HFFc6 (cell line): ENCODE results near the gene FHAD1. TPM values are rescaled to one million over a fixed set of nuclear protein-coding genes. Genes with fewer than 3 reads are reported as not detected.

Experiments used
- DNase-seq: peaks from one replicate; pipeline ENCODE4 v3.0.0-alpha.2; 2018
- H3K27ac Mint-ChIP-seq: 2 replicates; pipeline ENCODE4 v1.8.0; 2020; ENCODE audit warnings: mild to moderate bottlenecking, mixed read lengths
- H3K27me3 Mint-ChIP-seq: 2 replicates; pipeline ENCODE4 v1.8.0; 2021; ENCODE audit warnings: mild to moderate bottlenecking, moderate library complexity, mixed read lengths; ENCODE audit not compliant: insufficient read depth
- H3K36me3 Mint-ChIP-seq: 2 replicates; pipeline ENCODE4 v1.8.0; 2021; ENCODE audit warnings: low read depth, mixed read lengths
- H3K4me1 Mint-ChIP-seq: 2 replicates; pipeline ENCODE4 v1.8.0; 2020; ENCODE audit warnings: low read depth, mixed read lengths
- H3K4me3 Mint-ChIP-seq: 2 replicates; pipeline ENCODE4 v1.8.0; 2020; ENCODE audit warnings: mild to moderate bottlenecking, moderate library complexity, mixed read lengths
- H3K9me3 Mint-ChIP-seq: 2 replicates; pipeline ENCODE4 v1.8.0; 2020; ENCODE audit warnings: mild to moderate bottlenecking, mixed read lengths
- total RNA-seq, 6 experiments: library from RNA; stranded (reverse); fragmentation: NEBNext Ultra II Directional; extraction: Animal tissue kit (Norgen Biotek cat#: 25700); gene quantifications; 2 replicates in 1 of 6; 3 replicates in 5 of 6; pipeline ENCODE4 v1.2.3, GENCODE V29; 2021
- TF ChIP-seq, protein P1 (sequence below): fragments of 200-600 bp; sonication (generic); IDR thresholded peaks from 2 replicates; pipeline ENCODE4 v1.5.0; 2021; ENCODE audit warnings: antibody characterized with exemption, mild to moderate bottlenecking

FHAD1 gene
- total RNA-seq, 6 experiments from 2014 or later = 0.16 to 0.25 TPM; not detected in 4

DNA sequence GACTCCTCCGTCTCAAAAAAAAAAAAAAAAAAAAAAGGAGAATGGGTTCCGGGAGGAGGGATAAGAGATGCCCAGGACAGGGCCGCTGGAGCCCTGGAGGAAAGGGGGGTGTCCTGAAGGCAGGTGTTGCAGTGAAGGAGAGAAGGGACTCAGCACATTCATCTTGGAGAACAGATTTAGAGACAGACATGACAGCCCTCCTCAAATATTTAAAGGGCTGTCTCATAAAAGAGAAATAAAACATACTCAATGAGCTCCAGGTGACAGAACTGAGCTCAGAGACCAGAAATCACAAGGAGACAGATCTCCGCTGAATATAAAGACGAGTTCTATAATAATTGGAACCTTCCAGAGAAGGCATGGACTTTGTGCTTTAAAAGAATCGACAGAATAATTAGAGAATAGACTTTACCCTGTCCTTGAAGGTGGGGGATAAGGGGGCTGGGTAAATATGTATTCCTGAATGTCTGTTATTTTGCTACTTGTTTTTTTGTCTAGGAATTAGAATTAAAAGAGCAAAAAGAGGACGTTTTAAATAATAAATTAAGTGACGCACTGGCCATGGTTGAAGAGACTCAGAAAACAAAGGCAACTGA, 110.7 kb downstream of the FHAD1 start:
- H3K4me3 Mint-ChIP-seq = no peak overlapping the region
- TF ChIP-seq, protein P1, sequence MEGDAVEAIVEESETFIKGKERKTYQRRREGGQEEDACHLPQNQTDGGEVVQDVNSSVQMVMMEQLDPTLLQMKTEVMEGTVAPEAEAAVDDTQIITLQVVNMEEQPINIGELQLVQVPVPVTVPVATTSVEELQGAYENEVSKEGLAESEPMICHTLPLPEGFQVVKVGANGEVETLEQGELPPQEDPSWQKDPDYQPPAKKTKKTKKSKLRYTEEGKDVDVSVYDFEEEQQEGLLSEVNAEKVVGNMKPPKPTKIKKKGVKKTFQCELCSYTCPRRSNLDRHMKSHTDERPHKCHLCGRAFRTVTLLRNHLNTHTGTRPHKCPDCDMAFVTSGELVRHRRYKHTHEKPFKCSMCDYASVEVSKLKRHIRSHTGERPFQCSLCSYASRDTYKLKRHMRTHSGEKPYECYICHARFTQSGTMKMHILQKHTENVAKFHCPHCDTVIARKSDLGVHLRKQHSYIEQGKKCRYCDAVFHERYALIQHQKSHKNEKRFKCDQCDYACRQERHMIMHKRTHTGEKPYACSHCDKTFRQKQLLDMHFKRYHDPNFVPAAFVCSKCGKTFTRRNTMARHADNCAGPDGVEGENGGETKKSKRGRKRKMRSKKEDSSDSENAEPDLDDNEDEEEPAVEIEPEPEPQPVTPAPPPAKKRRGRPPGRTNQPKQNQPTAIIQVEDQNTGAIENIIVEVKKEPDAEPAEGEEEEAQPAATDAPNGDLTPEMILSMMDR = no peak
- 0 out of 2 replicates have a peak, but pooled peaks cover 1% of the 10 kb centered on the region for H3K36me3 Mint-ChIP-seq
- no peak overlapping the region for H3K27ac Mint-ChIP-seq
- DNase-seq = no peak
- peaks cover 50% of the 10 kb centered on the region for H3K4me1 Mint-ChIP-seq
- H3K27me3 Mint-ChIP-seq = peaks cover 5% of the 10 kb centered on the region
- no peaks in the 10 kb centered on the region for H3K9me3 Mint-ChIP-seq

DNA sequence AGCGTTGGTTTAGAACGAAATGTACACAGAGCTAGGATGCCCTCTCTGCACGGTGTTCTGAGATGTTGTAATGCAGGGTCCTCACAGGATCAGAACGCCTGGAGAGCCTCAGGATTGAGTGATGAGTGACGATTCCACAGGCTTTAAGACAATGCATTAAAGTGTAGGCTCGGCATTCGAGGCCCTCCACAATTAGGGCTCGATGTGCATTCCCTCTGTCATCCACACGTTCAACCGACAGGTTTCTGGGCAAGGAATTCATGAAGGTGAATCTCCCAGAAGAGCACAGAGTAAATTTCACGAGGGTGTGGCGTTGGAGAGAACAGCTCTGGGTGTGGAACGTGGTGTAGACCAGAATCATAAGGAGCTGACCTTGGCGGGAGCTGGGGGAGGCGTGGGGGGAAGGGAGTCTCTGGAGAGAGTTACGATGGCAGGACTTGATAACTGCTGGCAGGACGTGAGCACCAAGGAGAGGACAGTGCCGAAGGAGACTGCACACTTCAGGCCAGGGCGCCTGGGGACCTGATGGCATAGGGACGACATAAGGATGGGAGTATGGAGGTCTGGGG, 111.6 kb downstream of the FHAD1 start:
- H3K9me3 Mint-ChIP-seq = no peaks in the 10 kb centered on the region
- no peak overlapping the region for H3K4me3 Mint-ChIP-seq
- H3K4me1 Mint-ChIP-seq = peaks cover 44% of the 10 kb centered on the region
- TF ChIP-seq, protein P1 = no peak
- no peak overlapping the region for H3K27ac Mint-ChIP-seq
- peaks cover 5% of the 10 kb centered on the region for H3K27me3 Mint-ChIP-seq
- no peak for DNase-seq
- no peaks in the 10 kb centered on the region for H3K36me3 Mint-ChIP-seq

DNA sequence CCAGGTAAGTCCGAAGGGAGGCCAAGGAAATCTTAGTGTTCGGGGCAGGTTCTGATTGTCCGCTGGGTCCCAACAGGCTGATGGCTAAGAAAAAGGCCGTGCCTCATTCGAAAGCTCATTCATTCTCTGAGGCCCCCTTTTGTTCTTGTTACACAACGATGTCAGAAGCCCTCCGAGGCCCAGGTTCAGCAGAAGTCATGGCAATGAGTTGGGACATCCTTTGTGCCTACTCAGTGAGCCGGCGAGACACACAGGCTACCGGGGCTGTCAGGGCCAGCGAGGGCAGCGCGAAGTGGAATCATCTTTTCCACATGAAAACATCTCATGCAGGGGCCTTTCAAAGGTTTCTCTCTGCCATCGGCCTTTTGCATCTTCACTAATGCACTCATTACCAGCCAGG, 113.7 kb downstream of the FHAD1 start:
- Mint-ChIP-seq H3K4me1 (peaks cover 24% of the 10 kb centered on the region), H3K4me3 (no peak overlapping the region), H3K27ac (no peak overlapping the region), H3K9me3 (no peaks in the 10 kb centered on the region), H3K36me3 (no peaks in the 10 kb centered on the region), H3K27me3 (peaks cover 8% of the 10 kb centered on the region)
- TF ChIP-seq, protein P1 = no peak
- no peak for DNase-seq

DNA sequence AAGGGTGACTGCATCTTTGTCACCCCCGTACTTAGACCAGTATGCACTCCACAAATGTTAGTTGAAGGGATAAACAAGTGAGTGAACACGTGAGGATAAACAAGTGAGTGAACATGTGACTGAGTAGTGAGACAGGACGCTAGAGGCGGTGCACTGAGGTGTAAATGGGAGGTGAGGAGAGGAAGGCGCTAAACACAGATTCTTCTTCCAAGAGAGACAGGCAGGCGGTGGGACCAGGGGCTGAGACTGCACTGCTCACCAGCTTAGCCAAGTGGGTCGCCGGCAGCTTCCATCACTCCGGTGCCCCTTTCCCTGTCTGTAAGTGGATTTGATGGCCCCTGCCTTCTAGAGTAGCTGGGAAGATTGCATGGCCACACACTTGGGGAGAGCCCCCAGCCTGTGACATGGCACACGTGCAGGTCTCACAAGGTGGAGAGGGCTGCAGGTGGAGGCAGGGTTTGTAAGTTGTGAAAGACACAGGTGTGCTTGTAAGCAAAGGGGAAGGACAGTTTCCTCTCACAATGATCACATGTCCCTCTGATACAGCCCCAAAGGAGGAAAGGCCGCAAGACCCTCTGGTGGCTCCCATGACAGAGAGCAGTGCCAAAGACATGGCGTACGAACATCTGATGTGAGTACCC, 115.2 kb downstream of the FHAD1 start:
- Mint-ChIP-seq H3K9me3 (no peaks in the 10 kb centered on the region), H3K27me3 (peaks cover 8% of the 10 kb centered on the region; the same call in 1 of the 2 replicates), H3K36me3 (no peaks in the 10 kb centered on the region), H3K27ac (no peak overlapping the region), H3K4me1 (peaks cover 9% of the 10 kb centered on the region), H3K4me3 (no peak overlapping the region)
- TF ChIP-seq, protein P1 = no peak
- DNase-seq = no peak

DNA sequence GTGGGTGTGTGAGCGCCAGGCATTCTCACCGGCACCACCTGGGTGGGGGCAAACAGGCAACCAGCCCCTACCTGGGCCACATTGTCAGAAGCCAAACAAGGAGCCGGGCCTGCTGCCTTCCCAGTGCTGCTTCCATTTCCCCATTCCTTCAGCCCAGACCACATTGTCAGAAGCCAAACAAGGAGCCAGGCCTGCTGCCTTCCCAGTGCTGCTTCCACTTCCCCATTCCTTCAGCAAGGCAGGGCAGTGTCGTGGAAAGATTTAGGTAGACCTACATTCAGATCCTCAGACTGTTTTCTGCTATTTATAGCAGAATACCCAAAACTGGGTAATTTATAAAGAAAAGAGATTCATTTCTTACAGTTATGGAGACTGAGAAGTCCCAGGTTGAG, 115.7 kb downstream of the FHAD1 start:
- Mint-ChIP-seq H3K27me3 (peaks cover 10% of the 10 kb centered on the region; the same call in 1 of the 2 replicates), H3K9me3 (no peaks in the 10 kb centered on the region)

More for the DNA sequence above, 115.7 kb downstream of the FHAD1 start:
- no peak for DNase-seq
- Mint-ChIP-seq H3K4me1 (peaks cover 7% of the 10 kb centered on the region), H3K4me3 (no peak overlapping the region), H3K27ac (no peak overlapping the region), H3K36me3 (no peaks in the 10 kb centered on the region)
- TF ChIP-seq, protein P1 = no peak
